ENCODE results near the gene TRIM24.

Gene TRIM24

GRCh38 chr7:138542183-138542582 is 82.1 kb downstream of the TRIM24 start:
- DNase-seq, result no peak

- no peak for DNase-seq
Observed at GRCh38 chr7:138543739-138544138, 83.7 kb downstream of the TRIM24 start.

- DNase-seq, result no peak
Observed at GRCh38 chr7:138545123-138545522, 85.1 kb downstream of the TRIM24 start.

GRCh38 chr7:138546064-138546619 is 86.1 kb downstream of the TRIM24 start:
- no peak for DNase-seq

- no peak for DNase-seq
Observed at GRCh38 chr7:138546829-138547228, 86.8 kb downstream of the TRIM24 start.

GRCh38 chr7:138549082-138549481 is 89.0 kb downstream of the TRIM24 start:
- DNase-seq, result no peak

GRCh38 chr7:138550337-138550736 is 90.3 kb downstream of the TRIM24 start:
- DNase-seq, result no peak

GRCh38 chr7:138551102-138551501 is 91.0 kb downstream of the TRIM24 start:
- DNase-seq, result no peak

- no peak for DNase-seq
Observed at GRCh38 chr7:138553805-138554204, 93.7 kb downstream of the TRIM24 start.

GRCh38 chr7:138554674-138555073 is 94.6 kb downstream of the TRIM24 start:
- no peak for DNase-seq

- DNase-seq, result no peak
Observed at GRCh38 chr7:138555684-138556083, 95.6 kb downstream of the TRIM24 start.

- no peak for DNase-seq
Observed at GRCh38 chr7:138556771-138557484, 96.9 kb downstream of the TRIM24 start.

- DNase-seq, result no peak
Observed at GRCh38 chr7:138559448-138559847, 99.4 kb downstream of the TRIM24 start.

GRCh38 chr7:138563808-138564207 is 103.7 kb downstream of the TRIM24 start:
- no peak for DNase-seq

- no peak for DNase-seq
Observed at GRCh38 chr7:138564365-138564764, 104.3 kb downstream of the TRIM24 start.

- DNase-seq, result no peak
Observed at GRCh38 chr7:138565071-138565450, 105.0 kb downstream of the TRIM24 start.

GRCh38 chr7:138565451-138566114 is 105.5 kb downstream of the TRIM24 start:
- no peak for DNase-seq

GRCh38 chr7:138568655-138569054 is 108.6 kb downstream of the TRIM24 start:
- DNase-seq, result no peak

GRCh38 chr7:138569418-138569817 is 109.4 kb downstream of the TRIM24 start:
- no peak for DNase-seq

- no peak for DNase-seq
Observed at GRCh38 chr7:138570715-138571114, 110.7 kb downstream of the TRIM24 start.

GRCh38 chr7:138573741-138574140 is 113.7 kb downstream of the TRIM24 start:
- DNase-seq, result no peak

GRCh38 chr7:138575897-138576428 is 115.9 kb downstream of the TRIM24 start:
- DNase-seq, result no peak

- DNase-seq, result no peak
Observed at GRCh38 chr7:138579136-138579535, 119.1 kb downstream of the TRIM24 start.

GRCh38 chr7:138579671-138580070 is 119.6 kb downstream of the TRIM24 start:
- no peak for DNase-seq

Measured in NCI-H774 (cell line).